ENCODE results near the gene RRP8. TPM values are rescaled to one million over a fixed set of nuclear protein-coding genes. Genes with fewer than 3 reads are reported as not detected.

The RRP8 gene
- total and polyA plus RNA-seq, 7 donors = 10.2 to 23.2 (median 20.7) TPM

DNA sequence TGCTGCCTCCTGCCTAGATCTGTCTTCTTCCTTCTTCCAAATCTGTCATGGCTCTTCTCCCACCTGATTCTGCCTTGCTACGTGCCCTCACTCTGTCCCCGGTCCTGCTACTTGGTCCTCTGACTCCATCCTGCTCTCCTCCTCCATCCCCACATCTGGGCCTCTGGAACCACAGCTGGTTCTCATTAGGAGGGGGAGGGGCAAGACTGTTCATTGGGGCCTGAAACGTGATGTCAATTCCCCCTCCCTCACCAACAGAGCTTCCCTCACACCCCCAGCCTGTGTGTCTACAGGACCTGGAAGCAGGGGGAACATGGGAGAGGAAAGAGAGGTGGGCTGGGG, 43.1 kb upstream of the RRP8 start:
- peak in 2 of 4 donors; percentile 34 to 35 for TF ChIP-seq POLR2AphosphoS5 (IDR thresholded peaks at IDR 0.05)
- TF ChIP-seq, protein P1, sequence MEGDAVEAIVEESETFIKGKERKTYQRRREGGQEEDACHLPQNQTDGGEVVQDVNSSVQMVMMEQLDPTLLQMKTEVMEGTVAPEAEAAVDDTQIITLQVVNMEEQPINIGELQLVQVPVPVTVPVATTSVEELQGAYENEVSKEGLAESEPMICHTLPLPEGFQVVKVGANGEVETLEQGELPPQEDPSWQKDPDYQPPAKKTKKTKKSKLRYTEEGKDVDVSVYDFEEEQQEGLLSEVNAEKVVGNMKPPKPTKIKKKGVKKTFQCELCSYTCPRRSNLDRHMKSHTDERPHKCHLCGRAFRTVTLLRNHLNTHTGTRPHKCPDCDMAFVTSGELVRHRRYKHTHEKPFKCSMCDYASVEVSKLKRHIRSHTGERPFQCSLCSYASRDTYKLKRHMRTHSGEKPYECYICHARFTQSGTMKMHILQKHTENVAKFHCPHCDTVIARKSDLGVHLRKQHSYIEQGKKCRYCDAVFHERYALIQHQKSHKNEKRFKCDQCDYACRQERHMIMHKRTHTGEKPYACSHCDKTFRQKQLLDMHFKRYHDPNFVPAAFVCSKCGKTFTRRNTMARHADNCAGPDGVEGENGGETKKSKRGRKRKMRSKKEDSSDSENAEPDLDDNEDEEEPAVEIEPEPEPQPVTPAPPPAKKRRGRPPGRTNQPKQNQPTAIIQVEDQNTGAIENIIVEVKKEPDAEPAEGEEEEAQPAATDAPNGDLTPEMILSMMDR (IDR thresholded peaks at IDR 0.05) = no peak
- Histone ChIP-seq H3K4me1 (peaks cover 0 to 46% (median 40%) of the 10 kb centered on the region in 4 donors), H3K27ac (peak overlapping the region; percentile 70 to 73 (median 72)), H3K27me3 (no peaks in the 10 kb centered on the region), H3K36me3 (peaks cover 0 to 10% (median 5%) of the 10 kb centered on the region in 4 donors), H3K9me3 (no peaks in the 10 kb centered on the region), H3K4me3 (no peak overlapping the region)
- intact Hi-C loops (cut with DNase I) = no loop called here
- 37 to 72% methylated on average over 3 of the region's 3 CpGs for WGBS, 2 donors
- peak; percentile 84 for DNase-seq

DNA sequence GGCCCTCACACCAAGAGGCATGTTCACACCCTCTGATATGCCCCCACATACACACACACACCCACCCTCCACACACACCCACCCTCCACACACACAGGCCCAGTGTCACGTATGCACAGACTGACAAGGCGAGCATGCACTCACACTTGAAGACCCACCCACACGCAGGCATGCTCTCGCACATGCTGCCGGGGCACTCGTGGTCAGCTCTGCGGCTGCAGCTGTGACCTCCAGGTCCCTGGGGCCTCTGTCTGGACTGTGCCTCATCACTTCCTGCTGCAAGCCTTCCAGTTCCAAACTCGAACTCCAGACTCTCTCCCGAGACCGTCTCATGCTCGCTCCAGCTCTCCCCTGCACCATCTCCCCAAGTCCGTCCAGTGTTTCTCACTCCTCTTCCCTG, 42.7 kb upstream of the RRP8 start:
- Histone ChIP-seq H3K27me3 (no peaks in the 10 kb centered on the region), H3K9me3 (no peaks in the 10 kb centered on the region), H3K4me1 (peaks cover 0 to 46% (median 40%) of the 10 kb centered on the region in 4 donors), H3K36me3 (peaks cover 0 to 14% (median 5%) of the 10 kb centered on the region in 4 donors), H3K4me3 (no peak overlapping the region), H3K27ac (peak overlapping the region; percentile 70 to 73 (median 72))
- WGBS, 2 donors = 62 to 80% methylated on average over 12 of the region's 12 CpGs
- TF ChIP-seq POLR2A (IDR thresholded peaks at IDR 0.05) = no peak
- TF ChIP-seq, protein P1 (IDR thresholded peaks at IDR 0.05) = no peak
- no peak for TF ChIP-seq EP300 (IDR thresholded peaks at IDR 0.05)
- no peak for TF ChIP-seq POLR2AphosphoS5 (IDR thresholded peaks at IDR 0.05)
- DNase-seq = peak; percentile 82
- intact Hi-C loops (cut with DNase I) = no loop called here

DNA sequence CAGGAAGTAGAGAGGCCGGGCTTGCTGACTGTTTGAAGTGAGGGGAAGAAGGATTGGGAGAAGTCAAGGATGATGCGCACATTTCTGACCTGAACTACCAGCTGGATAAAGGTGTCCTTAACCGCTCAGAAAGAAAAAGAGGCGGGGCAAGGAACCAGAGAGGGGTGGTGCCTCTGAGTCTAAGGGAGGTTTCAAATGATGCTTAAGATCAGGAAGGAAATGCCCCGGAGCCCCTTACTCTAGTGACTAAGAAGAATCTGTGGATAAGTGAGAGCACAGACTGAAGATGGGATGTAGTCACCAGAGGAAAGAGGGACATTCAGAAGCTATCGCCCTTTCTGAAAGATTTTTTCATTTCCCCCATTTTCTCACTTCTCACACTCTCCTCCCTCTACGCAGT, 39.5 kb upstream of the RRP8 start:
- intact Hi-C loops (cut with DNase I) = no loop called here
- no peaks in the 10 kb centered on the region for H3K27me3 ChIP-seq
- TF ChIP-seq POLR2AphosphoS5 (IDR thresholded peaks at IDR 0.05) (no peak), EP300 (IDR thresholded peaks at IDR 0.05) (no peak), POLR2A (IDR thresholded peaks at IDR 0.05) (no peak)
- TF ChIP-seq, protein P1 (IDR thresholded peaks at IDR 0.05) = no peak
- DNase-seq = peak; percentile 25
- H3K9me3 ChIP-seq = no peaks in the 10 kb centered on the region
- H3K36me3 ChIP-seq = peaks cover 0 to 33% (median 12%) of the 10 kb centered on the region in 4 donors
- no peak overlapping the region for H3K27ac ChIP-seq
- no peak overlapping the region for H3K4me3 ChIP-seq
- H3K4me1 ChIP-seq = peaks cover 0 to 48% (median 43%) of the 10 kb centered on the region in 4 donors
- WGBS, 2 donors = 84 to 85% methylated on average over 7 of the region's 7 CpGs

DNA sequence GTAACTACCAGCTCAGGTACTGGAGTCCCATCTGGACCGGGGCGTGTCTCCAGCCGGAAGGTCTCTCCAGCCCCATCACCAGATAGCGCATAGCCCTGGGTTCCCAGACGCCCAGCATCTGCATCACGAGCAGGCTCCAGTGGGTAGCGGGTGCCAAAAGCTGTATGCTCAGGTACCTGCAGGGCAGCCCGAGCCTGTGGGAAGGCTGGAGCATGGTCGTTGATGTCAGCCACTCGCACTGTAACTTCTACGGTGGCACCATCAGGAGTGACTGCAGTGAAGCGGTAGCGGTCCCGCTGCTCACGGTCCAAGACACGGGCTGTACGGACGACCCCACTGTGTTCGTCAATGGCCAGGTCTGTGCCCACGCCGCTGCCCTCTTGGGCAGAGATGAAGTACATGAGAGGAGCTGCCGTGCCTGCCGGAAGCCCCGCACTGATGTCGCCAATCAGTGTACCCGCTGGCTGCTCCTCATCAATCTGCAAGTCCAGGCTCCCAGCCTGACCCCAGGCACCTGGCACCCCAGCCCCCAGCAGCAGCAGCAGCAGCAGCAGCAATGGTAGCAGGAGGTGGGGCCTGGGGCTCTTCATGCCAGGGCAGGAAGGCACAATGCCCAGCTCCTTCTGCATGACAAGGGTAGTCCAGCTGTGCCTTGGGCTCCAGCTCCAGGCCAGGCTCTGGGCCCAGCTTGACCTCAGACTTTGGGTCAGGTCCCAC, 37.7 kb upstream of the RRP8 start:
- 95 to 97% methylated on average over 26 of the region's 26 CpGs for WGBS, 2 donors
- H3K36me3 ChIP-seq = peaks cover 0 to 33% (median 12%) of the 10 kb centered on the region in 4 donors
- DNase-seq = no peak
- H3K9me3 ChIP-seq = no peaks in the 10 kb centered on the region
- peaks cover 0 to 47% (median 43%) of the 10 kb centered on the region in 4 donors for H3K4me1 ChIP-seq
- H3K27ac ChIP-seq = no peak overlapping the region
- H3K27me3 ChIP-seq = no peaks in the 10 kb centered on the region
- intact Hi-C loops (cut with DNase I) = no loop called here
- H3K4me3 ChIP-seq = no peak overlapping the region
- TF ChIP-seq POLR2AphosphoS5 (IDR thresholded peaks at IDR 0.05) (no peak), POLR2A (IDR thresholded peaks at IDR 0.05) (no peak), EP300 (IDR thresholded peaks at IDR 0.05) (no peak)
- TF ChIP-seq, protein P1 (IDR thresholded peaks at IDR 0.05) = no peak

All from sigmoid colon (tissue), 7 donors.